GM12864 (cell line): ENCODE results near the gene VWC2.
A peak's percentile ranks its signal among the peaks of the same experiment; 100 is the strongest.

Experiments used
- DNase-seq: peaks from one replicate; pipeline ENCODE4 v3.0.0-alpha.2; 2011; ENCODE audit warnings: low read depth
- H3K4me3 ChIP-seq: 2 replicates; pipeline ENCODE4 v1.5.1; 2011; ENCODE audit warnings: mild to moderate bottlenecking, low read depth, low read length, control low read depth
- CTCF ChIP-seq: IDR thresholded peaks from 2 replicates; pipeline ENCODE4 v1.5.1; 2011; ENCODE audit warnings: low read depth, mild to moderate bottlenecking, moderate library complexity, low read length, control low read depth, inconsistent platforms; ENCODE audit errors: missing control alignments

VWC2 gene

GRCh38 chr7:49781996-49782395 is 8.6 kb downstream of the VWC2 start:
- no peak for DNase-seq
- no peak for TF ChIP-seq CTCF
- H3K4me3 ChIP-seq = no peak overlapping the region

- TF ChIP-seq CTCF = no peak
- DNase-seq = no peak
- no peak overlapping the region for H3K4me3 ChIP-seq
These were observed 10.0 kb downstream of the VWC2 start for GRCh38 chr7:49783446-49783845.

GRCh38 chr7:49787980-49788379 is 14.5 kb downstream of the VWC2 start:
- no peak for TF ChIP-seq CTCF
- DNase-seq = no peak
- H3K4me3 ChIP-seq = no peak overlapping the region

DNA sequence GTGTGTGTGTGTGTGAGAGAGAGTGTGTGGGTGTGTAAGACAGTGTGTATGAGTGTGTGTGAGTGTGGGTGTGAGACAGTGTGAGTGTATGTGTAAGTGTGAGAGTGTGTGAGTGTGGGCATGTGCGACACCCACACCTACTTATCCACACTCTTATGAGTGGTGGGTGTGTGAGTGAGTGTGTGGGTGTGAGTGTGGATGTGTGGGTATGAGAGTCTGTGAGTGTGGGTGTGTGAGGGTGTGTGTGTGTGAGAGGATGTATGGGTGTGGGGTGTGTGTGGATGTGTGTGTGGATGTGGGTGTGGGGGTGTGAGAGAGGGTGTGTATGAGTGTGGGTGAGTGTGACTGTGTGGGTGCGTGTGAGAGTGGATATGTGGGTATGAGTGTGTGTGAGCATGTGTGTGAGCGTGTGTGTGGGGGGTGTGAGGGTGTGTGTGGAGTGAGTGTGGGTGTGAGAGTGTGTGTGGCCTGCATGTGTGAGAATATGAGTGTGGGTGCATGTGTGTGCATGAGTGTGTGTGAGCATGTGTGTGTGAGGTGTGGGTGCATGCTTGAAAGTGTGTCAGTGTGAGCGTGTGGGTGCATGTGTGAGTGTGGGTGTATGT is 15.1 kb downstream of the VWC2 start:
- DNase-seq = no peak
- no peak overlapping the region for H3K4me3 ChIP-seq
- TF ChIP-seq CTCF = no peak

- no peak overlapping the region for H3K4me3 ChIP-seq
- no peak for DNase-seq
- TF ChIP-seq CTCF = no peak
These were observed 16.3 kb downstream of the VWC2 start for GRCh38 chr7:49789736-49790135.

DNA sequence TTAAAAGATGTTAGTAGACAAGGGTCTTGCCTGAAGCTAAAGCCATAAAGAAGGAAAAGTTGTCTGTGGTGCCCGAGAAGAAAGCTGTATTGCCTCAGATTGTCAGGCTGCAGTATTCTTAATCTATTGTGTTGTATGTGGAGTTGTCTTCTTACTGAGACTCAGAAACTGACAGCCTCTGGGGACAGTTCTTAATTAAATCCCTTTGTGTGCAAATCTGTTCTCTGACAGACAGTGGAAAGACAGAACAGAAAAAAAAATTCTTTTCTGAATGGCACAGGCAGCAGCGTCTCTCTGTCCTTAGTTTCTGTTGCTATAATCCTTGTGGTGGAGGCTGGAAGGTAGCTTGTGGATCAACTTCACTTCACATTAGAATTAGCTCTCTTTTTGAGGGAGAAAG is 16.8 kb downstream of the VWC2 start:
- H3K4me3 ChIP-seq = no peak overlapping the region
- no peak for TF ChIP-seq CTCF
- DNase-seq = no peak

DNA sequence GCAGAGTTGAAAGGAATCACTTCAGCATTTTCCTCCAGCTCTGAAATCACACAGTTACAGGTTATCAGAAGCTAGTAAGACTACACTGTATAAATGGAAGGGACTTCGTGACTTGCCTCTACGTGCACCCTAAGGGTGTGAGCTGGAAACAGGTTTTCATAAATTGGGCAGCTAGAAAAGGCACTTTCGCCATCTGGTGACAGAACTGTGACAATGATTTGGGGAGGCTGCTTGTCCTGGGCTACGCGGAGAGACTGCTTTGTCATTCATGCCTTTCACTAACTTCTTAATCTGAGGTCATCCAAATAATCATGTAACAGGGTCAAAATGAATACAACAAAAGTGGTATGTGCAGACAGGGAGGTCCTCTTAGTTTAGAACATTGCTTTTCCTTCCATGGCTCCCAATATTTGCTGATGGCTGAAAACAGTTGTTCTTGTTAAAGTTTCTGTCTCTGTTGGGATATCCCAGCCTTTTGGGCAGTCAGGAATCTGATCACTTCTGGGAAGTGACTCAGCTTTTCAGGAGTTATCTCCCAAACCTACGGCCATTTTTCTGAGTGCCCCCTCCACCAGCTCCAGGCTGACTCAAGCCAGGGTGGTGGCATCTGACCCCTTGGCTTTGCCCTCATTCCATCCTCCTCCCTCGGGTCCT is 17.8 kb downstream of the VWC2 start:
- H3K4me3 ChIP-seq = no peak overlapping the region
- no peak for DNase-seq
- TF ChIP-seq CTCF = peak; percentile 65
